Activated T-helper 1 cell treated with anti-CD3 and anti-CD28 coated beads, Interleukin-12 subunit alpha, Interleukin-12 subunit beta, Interleukin-2, Interleukin-4 antibody, amounts not matched to agents 30 ng/mL and 10 ng/mL and 1 ng/mL, durations not matched to agents 14 hours and 24 hours and 36 hours (primary cell): ENCODE measurements around the gene ZNF560. TPM values are rescaled to one million over a fixed set of nuclear protein-coding genes. Genes with fewer than 3 reads are reported as not detected.

Source experiments
- DNase-seq: peaks from one replicate; pipeline ENCODE4 v3.0.0; 2021; ENCODE audit warnings: low spot score
- H3K27ac Mint-ChIP-seq: one replicate; pipeline ENCODE4 v1.8.0; 2021; ENCODE audit warnings: mild to moderate bottlenecking, mixed read lengths
- H3K27me3 Mint-ChIP-seq: one replicate; pipeline ENCODE4 v1.8.0; 2022; ENCODE audit warnings: mild to moderate bottlenecking, moderate library complexity, mixed read lengths; ENCODE audit not compliant: insufficient read depth
- H3K36me3 Mint-ChIP-seq: one replicate; pipeline ENCODE4 v1.8.0; 2021; ENCODE audit warnings: low read depth, mixed read lengths
- H3K4me1 Mint-ChIP-seq: one replicate; pipeline ENCODE4 v1.8.0; 2021; ENCODE audit warnings: low read depth, mixed read lengths
- H3K4me3 Mint-ChIP-seq: one replicate; pipeline ENCODE4 v1.8.0; 2021; ENCODE audit warnings: mild to moderate bottlenecking, moderate library complexity, mixed read lengths
- H3K9me3 Mint-ChIP-seq: one replicate; pipeline ENCODE4 v1.8.0; 2021; ENCODE audit warnings: mixed read lengths
- intact Hi-C: fragments of 100-400 bp; cut with micrococcal nuclease; formaldehyde crosslinking; loops from one replicate; pipeline ENCODE4 v1.15.1; 2024
- total RNA-seq: library from RNA; stranded (reverse); gene quantifications from 2 replicates; pipeline ENCODE4 v1.2.3, GENCODE V29; 2022

Gene ZNF560
- total RNA-seq, 1 donor from 2014 or later: not detected

DNA sequence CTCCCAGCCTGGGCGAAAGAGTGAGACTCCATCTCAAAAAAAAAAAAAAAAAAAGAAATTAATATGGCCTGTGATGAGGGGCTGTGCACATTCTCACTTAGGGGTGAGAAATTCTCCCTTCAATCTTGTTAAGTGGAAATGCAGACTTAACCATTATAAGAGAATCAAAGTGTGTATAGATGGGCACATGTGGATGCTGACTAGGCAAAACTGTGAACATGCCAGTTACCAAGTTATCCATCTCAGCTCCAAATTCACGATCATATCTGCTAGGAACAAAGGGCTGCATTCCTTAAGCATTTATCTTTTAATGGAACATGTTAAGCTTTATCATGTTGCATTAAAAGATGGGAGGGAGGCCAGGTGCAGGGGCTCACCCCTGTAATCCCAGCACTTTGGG is 4.3 kb downstream of the ZNF560 start:
- DNase-seq: no peak
- Mint-ChIP-seq H3K36me3 (no peaks in the 10 kb centered on the region), H3K9me3 (peaks cover 56% of the 10 kb centered on the region), H3K27ac (no peak overlapping the region), H3K27me3 (no peaks in the 10 kb centered on the region), H3K4me3 (no peak overlapping the region), H3K4me1 (no peaks in the 10 kb centered on the region)
- intact Hi-C loops: no loop called here

DNA sequence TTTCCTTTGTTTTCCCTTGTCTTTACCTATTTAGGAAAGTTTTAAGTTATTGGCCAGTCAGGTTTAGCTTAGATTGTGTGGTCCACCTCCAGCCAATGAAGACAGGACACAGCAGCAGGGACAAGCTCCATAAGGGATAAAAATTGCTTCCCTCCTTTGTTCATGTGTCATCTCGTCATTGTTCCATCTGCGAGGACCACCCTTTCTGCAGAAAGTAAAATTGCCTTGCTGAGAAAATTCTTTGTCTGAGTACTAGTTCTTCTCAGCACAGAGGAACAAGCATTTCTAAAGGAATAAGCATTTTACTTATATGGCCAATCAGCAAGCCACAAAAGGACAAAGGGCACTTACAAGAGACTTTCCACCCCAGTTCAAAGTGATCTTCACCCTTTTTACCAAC is 11.4 kb downstream of the ZNF560 start:
- no peaks in the 10 kb centered on the region for H3K36me3 Mint-ChIP-seq
- no peak overlapping the region for H3K4me3 Mint-ChIP-seq
- DNase-seq: no peak
- H3K27ac Mint-ChIP-seq: no peak overlapping the region
- no peaks in the 10 kb centered on the region for H3K27me3 Mint-ChIP-seq
- intact Hi-C loops: no loop called here
- no peaks in the 10 kb centered on the region for H3K4me1 Mint-ChIP-seq
- H3K9me3 Mint-ChIP-seq: peaks cover 52% of the 10 kb centered on the region

- Mint-ChIP-seq H3K4me3 (no peak overlapping the region), H3K27me3 (no peaks in the 10 kb centered on the region), H3K36me3 (no peaks in the 10 kb centered on the region), H3K9me3 (peaks cover 44% of the 10 kb centered on the region), H3K4me1 (no peaks in the 10 kb centered on the region), H3K27ac (no peak overlapping the region)
- no peak for DNase-seq
- intact Hi-C loops: no loop called here
Observed at GRCh38 chr19:9485140-9485539, 13.3 kb downstream of the ZNF560 start.

- H3K9me3 Mint-ChIP-seq: peaks cover 79% of the 10 kb centered on the region
- no peak overlapping the region for H3K27ac Mint-ChIP-seq
- no peak overlapping the region for H3K4me3 Mint-ChIP-seq
- intact Hi-C loops: no loop called here
- H3K36me3 Mint-ChIP-seq: no peaks in the 10 kb centered on the region
- no peak for DNase-seq
- H3K27me3 Mint-ChIP-seq: no peaks in the 10 kb centered on the region
- no peaks in the 10 kb centered on the region for H3K4me1 Mint-ChIP-seq
Observed at GRCh38 chr19:9474975-9475374, 23.4 kb downstream of the ZNF560 start.

DNA sequence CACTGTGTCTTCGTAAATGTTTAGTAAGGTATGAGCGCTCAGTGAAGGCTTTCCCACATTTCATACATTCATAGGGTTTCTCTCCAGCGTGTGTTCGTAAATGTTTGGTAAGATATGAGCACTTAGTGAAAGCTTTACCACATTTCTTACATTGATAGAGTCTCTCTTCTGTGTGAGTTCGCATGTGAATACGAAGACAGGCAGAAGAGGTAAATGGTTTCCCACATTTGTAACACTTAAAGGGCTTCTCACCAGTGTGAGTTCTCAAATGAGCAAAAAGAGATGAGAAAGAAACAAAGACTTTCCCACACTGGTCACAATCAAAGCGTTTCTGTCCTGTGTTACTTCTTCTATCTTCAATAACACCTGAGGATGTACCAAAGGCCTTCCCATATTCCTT is 31.3 kb downstream of the ZNF560 start:
- Mint-ChIP-seq H3K9me3 (peaks cover 78% of the 10 kb centered on the region), H3K27me3 (no peaks in the 10 kb centered on the region), H3K27ac (no peak overlapping the region), H3K4me1 (no peaks in the 10 kb centered on the region), H3K4me3 (no peak overlapping the region), H3K36me3 (no peaks in the 10 kb centered on the region)
- intact Hi-C loops: no loop called here
- no peak for DNase-seq

- Mint-ChIP-seq H3K9me3 (peaks cover 86% of the 10 kb centered on the region), H3K4me3 (no peak overlapping the region), H3K4me1 (no peaks in the 10 kb centered on the region), H3K27ac (no peak overlapping the region), H3K36me3 (no peaks in the 10 kb centered on the region), H3K27me3 (no peaks in the 10 kb centered on the region)
- intact Hi-C loops: no loop called here
- DNase-seq: no peak
Observed at GRCh38 chr19:9461938-9462337, 36.5 kb downstream of the ZNF560 start.

- Mint-ChIP-seq H3K27ac (no peak overlapping the region), H3K36me3 (no peaks in the 10 kb centered on the region), H3K27me3 (no peaks in the 10 kb centered on the region), H3K4me1 (no peaks in the 10 kb centered on the region), H3K4me3 (no peak overlapping the region), H3K9me3 (peaks cover 84% of the 10 kb centered on the region)
- intact Hi-C loops: no loop called here
- no peak for DNase-seq
Observed at GRCh38 chr19:9456018-9456689, 42.3 kb downstream of the ZNF560 start.

DNA sequence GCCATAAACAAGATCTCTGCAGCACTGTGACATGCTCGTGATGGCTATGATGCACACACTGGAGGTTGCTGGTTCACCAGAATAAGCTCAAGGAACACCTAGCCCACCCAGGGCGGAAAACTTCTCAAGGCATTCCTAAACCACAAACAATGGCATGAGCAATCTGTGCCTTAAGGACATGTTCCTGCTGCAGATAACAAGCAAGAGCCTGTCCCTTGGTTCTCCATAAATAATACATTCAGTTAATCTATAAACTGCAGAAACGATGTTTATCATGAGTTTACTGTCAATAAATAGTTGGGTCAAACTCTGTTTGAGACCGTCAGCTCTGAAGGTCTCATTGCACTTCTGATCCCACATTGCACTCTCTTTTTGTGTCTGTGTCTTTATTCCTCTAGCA is 44.5 kb downstream of the ZNF560 start:
- Mint-ChIP-seq H3K36me3 (no peaks in the 10 kb centered on the region), H3K4me1 (no peaks in the 10 kb centered on the region), H3K27ac (no peak overlapping the region), H3K27me3 (no peaks in the 10 kb centered on the region), H3K4me3 (no peak overlapping the region), H3K9me3 (peaks cover 77% of the 10 kb centered on the region)
- intact Hi-C loops: no loop called here
- no peak for DNase-seq

GRCh38 chr19:9445037-9445436 is 53.4 kb downstream of the ZNF560 start:
- no peak for DNase-seq
- peaks cover 52% of the 10 kb centered on the region for H3K9me3 Mint-ChIP-seq
- peaks cover 4% of the 10 kb centered on the region for H3K36me3 Mint-ChIP-seq
- H3K27me3 Mint-ChIP-seq: no peaks in the 10 kb centered on the region
- intact Hi-C loops: no loop called here
- H3K4me1 Mint-ChIP-seq: no peaks in the 10 kb centered on the region
- no peak overlapping the region for H3K27ac Mint-ChIP-seq
- no peak overlapping the region for H3K4me3 Mint-ChIP-seq

- peaks cover 23% of the 10 kb centered on the region for H3K36me3 Mint-ChIP-seq
- H3K4me1 Mint-ChIP-seq: peaks cover 29% of the 10 kb centered on the region
- peak overlapping the region; percentile 97 for H3K27ac Mint-ChIP-seq
- H3K27me3 Mint-ChIP-seq: no peaks in the 10 kb centered on the region
- intact Hi-C loops: no loop called here
- peaks cover 16% of the 10 kb centered on the region for H3K9me3 Mint-ChIP-seq
- peak overlapping the region; percentile 94 for H3K4me3 Mint-ChIP-seq
- DNase-seq: no peak
Observed at GRCh38 chr19:9436358-9436757, 62.1 kb downstream of the ZNF560 start.

- peak; percentile 88 for DNase-seq
- H3K9me3 Mint-ChIP-seq: peaks cover 17% of the 10 kb centered on the region
- peak within 1 kb of the TSS; percentile 94 for H3K4me3 Mint-ChIP-seq
- intact Hi-C loops: loop anchor here (1.0 to 2.0 kb wide), 9 partner anchors 103 to 361 kb away; partner anchors contain the start of genes ZNF121, ZNF317, ZNF426 and ZNF559
- H3K27ac Mint-ChIP-seq: peak within 1 kb of the TSS; percentile 97
- H3K4me1 Mint-ChIP-seq: peaks cover 29% of the 10 kb centered on the region
- no peaks in the 10 kb centered on the region for H3K27me3 Mint-ChIP-seq
- H3K36me3 Mint-ChIP-seq: peaks cover 28% of the 10 kb centered on the region
Observed at GRCh38 chr19:9435279-9436268, 62.8 kb downstream of the ZNF560 start, which contains the start of gene ZNF266. Gene ZNF266, minus strand, starts transcription at chr19:9435573. Its CDS starts 15,484 bp downstream, at chr19:9420089.

GRCh38 chr19:9431475-9431874 is 66.9 kb downstream of the ZNF560 start:
- intact Hi-C loops: loop anchor here (1.0 kb wide), 1 partner anchor 226 kb away; no protein-coding TSS in a partner anchor
- Mint-ChIP-seq H3K36me3 (peaks cover 61% of the 10 kb centered on the region), H3K27me3 (no peaks in the 10 kb centered on the region), H3K4me3 (no peak overlapping the region), H3K27ac (no peak overlapping the region), H3K9me3 (peaks cover 27% of the 10 kb centered on the region), H3K4me1 (peaks cover 27% of the 10 kb centered on the region)
- no peak for DNase-seq

GRCh38 chr19:9430444-9430843 is 68.0 kb downstream of the ZNF560 start:
- peaks cover 32% of the 10 kb centered on the region for H3K9me3 Mint-ChIP-seq
- no peak for DNase-seq
- H3K36me3 Mint-ChIP-seq: peaks cover 70% of the 10 kb centered on the region
- intact Hi-C loops: no loop called here
- H3K27ac Mint-ChIP-seq: no peak overlapping the region
- H3K4me1 Mint-ChIP-seq: peaks cover 22% of the 10 kb centered on the region
- no peaks in the 10 kb centered on the region for H3K27me3 Mint-ChIP-seq
- no peak overlapping the region for H3K4me3 Mint-ChIP-seq
